Right lobe of liver (tissue), 4 donors: ENCODE data around the gene SDF2L1.

Source experiments
- POLR2A ChIP-seq: fragments of 450-650 bp; IDR thresholded peaks from one replicate; pipeline ENCODE4 v1.6.1; 2017; ENCODE audit warnings: antibody characterized with exemption, mild to moderate bottlenecking
- TF ChIP-seq, protein P1 (sequence below), 4 donors: fragments of 200-600 bp in 3 of 4; fragments of 450-650 bp in 1 of 4; IDR thresholded peaks; one replicate each; pipeline versions ENCODE4 v1.5.1 to v1.8.0; 2016 to 2022; ENCODE audit warnings: antibody characterized with exemption in 4 of 4, mild to moderate bottlenecking in 2 of 4
- donor health status: DM: no; HTN: no; CAD: no.
- donor health status: DM: no; HTN: no; CAD: no.
- donor health status: DM: no; HTN: yes; CAD: no.

DNA sequence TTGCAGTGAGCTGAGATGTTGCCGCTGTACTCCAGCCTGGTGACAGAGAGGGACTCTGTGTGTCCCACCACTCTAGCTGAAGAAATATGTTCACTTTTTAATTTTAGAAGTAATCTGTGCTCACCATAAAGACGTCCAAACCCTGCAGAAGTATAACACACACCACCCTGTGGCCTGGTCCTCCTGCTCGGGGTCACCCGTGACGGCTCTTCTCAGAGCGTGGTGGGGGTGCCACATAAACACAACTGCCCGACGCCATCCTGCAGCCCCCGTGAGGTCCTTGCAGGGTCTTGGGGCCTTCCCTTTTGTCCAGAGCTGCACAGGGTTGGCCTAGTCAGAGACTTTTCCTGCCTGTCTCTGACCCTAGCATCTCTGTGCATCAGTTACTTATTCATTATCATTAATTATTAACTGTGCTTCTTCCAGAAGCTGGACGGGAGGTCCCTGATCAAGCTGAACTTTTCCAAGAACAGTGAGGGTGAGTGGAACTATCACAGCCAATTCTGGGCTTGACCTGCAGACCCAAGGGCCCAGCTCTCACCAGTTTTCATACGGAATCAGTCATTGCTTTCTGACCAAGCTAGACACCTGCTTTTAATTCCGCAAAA lies 32.6 kb downstream of the SDF2L1 start:
- TF ChIP-seq, protein P1, sequence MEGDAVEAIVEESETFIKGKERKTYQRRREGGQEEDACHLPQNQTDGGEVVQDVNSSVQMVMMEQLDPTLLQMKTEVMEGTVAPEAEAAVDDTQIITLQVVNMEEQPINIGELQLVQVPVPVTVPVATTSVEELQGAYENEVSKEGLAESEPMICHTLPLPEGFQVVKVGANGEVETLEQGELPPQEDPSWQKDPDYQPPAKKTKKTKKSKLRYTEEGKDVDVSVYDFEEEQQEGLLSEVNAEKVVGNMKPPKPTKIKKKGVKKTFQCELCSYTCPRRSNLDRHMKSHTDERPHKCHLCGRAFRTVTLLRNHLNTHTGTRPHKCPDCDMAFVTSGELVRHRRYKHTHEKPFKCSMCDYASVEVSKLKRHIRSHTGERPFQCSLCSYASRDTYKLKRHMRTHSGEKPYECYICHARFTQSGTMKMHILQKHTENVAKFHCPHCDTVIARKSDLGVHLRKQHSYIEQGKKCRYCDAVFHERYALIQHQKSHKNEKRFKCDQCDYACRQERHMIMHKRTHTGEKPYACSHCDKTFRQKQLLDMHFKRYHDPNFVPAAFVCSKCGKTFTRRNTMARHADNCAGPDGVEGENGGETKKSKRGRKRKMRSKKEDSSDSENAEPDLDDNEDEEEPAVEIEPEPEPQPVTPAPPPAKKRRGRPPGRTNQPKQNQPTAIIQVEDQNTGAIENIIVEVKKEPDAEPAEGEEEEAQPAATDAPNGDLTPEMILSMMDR (IDR thresholded peaks at IDR 0.05), result no peak
- no peak for TF ChIP-seq POLR2A
